ENCODE results near the gene CPHXL.

The CPHXL gene

DNA sequence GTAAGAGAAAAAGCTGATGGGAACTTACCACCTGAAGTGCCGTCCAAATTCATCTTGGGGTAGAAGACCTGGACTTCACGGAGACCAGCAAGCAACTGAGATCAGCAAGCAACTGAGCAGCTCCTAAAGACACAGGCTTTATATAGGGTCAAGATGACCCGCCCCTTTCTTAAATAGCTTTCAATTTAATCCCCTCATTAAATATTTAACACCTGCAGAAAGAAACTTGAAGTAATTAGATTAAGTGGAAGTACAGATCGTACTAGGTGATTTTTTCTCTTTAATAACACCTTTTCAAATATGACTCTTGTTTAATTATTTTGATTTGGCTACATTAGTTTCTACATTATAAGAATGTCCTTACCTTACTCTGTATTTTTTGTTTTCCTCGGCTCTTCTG is at the start of gene CPHXL:
TSS of gene CPHXL (minus strand) at position 101 of the 400 bp plus-strand sequence. CDS start at position 53, 48 bp downstream.
- TF ChIP-seq, protein P1, sequence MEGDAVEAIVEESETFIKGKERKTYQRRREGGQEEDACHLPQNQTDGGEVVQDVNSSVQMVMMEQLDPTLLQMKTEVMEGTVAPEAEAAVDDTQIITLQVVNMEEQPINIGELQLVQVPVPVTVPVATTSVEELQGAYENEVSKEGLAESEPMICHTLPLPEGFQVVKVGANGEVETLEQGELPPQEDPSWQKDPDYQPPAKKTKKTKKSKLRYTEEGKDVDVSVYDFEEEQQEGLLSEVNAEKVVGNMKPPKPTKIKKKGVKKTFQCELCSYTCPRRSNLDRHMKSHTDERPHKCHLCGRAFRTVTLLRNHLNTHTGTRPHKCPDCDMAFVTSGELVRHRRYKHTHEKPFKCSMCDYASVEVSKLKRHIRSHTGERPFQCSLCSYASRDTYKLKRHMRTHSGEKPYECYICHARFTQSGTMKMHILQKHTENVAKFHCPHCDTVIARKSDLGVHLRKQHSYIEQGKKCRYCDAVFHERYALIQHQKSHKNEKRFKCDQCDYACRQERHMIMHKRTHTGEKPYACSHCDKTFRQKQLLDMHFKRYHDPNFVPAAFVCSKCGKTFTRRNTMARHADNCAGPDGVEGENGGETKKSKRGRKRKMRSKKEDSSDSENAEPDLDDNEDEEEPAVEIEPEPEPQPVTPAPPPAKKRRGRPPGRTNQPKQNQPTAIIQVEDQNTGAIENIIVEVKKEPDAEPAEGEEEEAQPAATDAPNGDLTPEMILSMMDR (IDR thresholded peaks at IDR 0.05; ENCODE audit: insufficient read depth, low read length, poor library complexity, severe bottlenecking): no peak
- no peaks in the 10 kb centered on the region for H3K27me3 ChIP-seq (replicated peaks; ENCODE audit: control insufficient read depth, insufficient read depth, low read length)
- H3K4me3 ChIP-seq (replicated peaks; ENCODE audit: low read depth, low read length): no peak within 1 kb of the TSS
- no peaks in the 10 kb centered on the region for H3K36me3 ChIP-seq (ENCODE audit: control insufficient read depth, insufficient read depth, low read length)
- DNase-seq (ENCODE audit: extremely low read depth, insufficient read length): no peak

DNA sequence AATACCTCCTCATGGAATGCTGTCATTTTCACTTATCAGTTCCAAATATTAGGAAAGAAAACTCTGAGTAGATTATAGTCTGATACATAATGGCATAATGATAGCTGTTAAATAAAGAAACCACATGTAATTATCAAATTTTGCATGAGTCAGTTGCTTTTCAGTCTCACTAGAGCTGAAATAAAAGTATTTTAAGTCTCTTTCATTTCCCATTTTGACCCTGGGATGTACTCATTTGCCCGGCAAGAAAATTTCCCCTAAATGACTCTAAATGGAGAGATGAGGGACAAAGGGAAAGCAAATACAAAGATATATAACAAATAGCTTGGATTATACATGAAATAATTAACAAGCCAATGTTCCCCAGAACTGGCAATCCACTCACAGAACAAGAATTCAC is 47.9 kb upstream of the CPHXL start:
- DNase-seq (ENCODE audit: extremely low read depth, insufficient read length): no peak
- H3K27me3 ChIP-seq (replicated peaks; ENCODE audit: control insufficient read depth, insufficient read depth, low read length): no peaks in the 10 kb centered on the region
- TF ChIP-seq, protein P1 (IDR thresholded peaks at IDR 0.05; ENCODE audit: insufficient read depth, low read length, poor library complexity, severe bottlenecking): no peak
- no peak overlapping the region for H3K4me3 ChIP-seq (replicated peaks; ENCODE audit: low read depth, low read length)
- no peaks in the 10 kb centered on the region for H3K36me3 ChIP-seq (ENCODE audit: control insufficient read depth, insufficient read depth, low read length)

DNA sequence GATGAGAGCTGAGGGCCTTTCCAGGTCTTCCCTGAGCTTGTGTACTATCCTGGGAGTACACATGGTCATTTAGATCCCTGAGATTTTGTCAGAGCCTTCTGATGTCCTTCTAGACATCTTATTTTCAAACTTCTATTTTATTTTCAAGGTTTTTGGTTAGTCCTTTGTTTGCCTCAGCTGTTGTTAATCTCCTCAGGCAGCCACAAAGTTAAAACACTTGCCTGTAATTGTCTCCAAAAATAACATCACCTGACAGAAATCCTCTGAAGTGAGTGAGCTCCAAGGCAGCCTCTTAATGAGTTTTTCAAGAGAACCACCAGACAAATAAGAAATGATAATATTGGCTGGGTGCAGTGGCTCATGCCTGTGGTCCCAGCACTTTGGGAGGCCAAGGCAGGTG is 43.8 kb upstream of the CPHXL start:
- Histone ChIP-seq H3K27me3 (replicated peaks; ENCODE audit: control insufficient read depth, insufficient read depth, low read length) (no peaks in the 10 kb centered on the region), H3K4me3 (replicated peaks; ENCODE audit: low read depth, low read length) (no peak overlapping the region), H3K36me3 (ENCODE audit: control insufficient read depth, insufficient read depth, low read length) (no peaks in the 10 kb centered on the region)
- no peak for DNase-seq (ENCODE audit: extremely low read depth, insufficient read length)
- TF ChIP-seq, protein P1 (IDR thresholded peaks at IDR 0.05; ENCODE audit: insufficient read depth, low read length, poor library complexity, severe bottlenecking): no peak

DNA sequence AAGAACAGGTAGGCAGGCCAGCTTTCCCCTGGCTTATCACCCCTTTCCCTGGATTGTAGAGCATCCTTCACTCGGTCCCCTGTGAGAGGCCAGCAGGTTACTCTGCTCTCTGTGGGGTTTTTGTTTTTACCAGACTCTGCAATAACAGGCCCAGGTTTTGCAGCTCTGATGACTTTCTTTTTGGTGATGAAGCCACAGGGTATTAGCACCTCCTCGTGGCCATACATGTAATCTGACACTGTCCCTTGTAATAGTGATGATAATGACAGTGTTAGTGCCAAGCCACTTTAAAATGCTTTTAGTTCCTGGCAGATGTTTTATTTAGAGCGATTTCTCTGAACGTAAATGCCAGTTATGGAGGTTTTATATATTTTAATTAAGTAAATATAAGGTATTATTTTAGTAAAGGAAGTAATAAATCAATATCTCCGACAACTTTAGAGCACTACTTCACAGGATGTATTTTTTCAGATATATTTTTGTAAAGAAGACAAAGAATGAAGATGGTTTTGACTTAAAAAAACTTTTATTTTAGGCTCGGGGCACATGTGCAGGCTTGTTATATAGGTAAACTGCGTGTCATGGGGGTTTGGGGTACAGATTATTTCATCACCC is 38.0 kb upstream of the CPHXL start:
- H3K27me3 ChIP-seq (replicated peaks; ENCODE audit: control insufficient read depth, insufficient read depth, low read length): no peaks in the 10 kb centered on the region
- DNase-seq (ENCODE audit: extremely low read depth, insufficient read length): peak; percentile 18
- H3K4me3 ChIP-seq (replicated peaks; ENCODE audit: low read depth, low read length): no peak overlapping the region

DNA sequence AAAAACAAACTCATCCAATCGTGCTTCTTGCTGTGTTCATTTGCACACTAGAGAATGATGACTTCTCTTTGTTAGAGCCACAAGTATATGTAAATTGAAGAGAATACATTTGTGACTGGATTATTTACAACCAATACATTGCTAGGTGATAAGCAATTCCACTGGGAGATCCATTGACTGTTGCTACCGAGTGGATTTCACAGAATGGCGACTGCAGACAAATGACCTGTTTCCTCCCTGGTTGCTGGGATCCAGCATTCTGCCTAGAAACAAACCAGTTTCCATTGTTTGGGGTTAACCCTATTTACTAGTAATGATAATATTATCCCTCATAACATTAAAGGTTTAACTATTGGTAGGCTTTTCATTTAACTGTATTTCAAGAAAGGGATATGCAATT is 36.9 kb upstream of the CPHXL start:
- Histone ChIP-seq H3K36me3 (ENCODE audit: control insufficient read depth, insufficient read depth, low read length) (no peaks in the 10 kb centered on the region), H3K27me3 (replicated peaks; ENCODE audit: control insufficient read depth, insufficient read depth, low read length) (no peaks in the 10 kb centered on the region), H3K4me3 (replicated peaks; ENCODE audit: low read depth, low read length) (no peak overlapping the region)
- TF ChIP-seq, protein P1 (IDR thresholded peaks at IDR 0.05; ENCODE audit: insufficient read depth, low read length, poor library complexity, severe bottlenecking): no peak
- DNase-seq (ENCODE audit: extremely low read depth, insufficient read length): no peak

More for the DNA sequence above, 38.0 kb upstream of the CPHXL start:
- TF ChIP-seq, protein P1 (IDR thresholded peaks at IDR 0.05; ENCODE audit: insufficient read depth, low read length, poor library complexity, severe bottlenecking): peak; percentile 81
- no peaks in the 10 kb centered on the region for H3K36me3 ChIP-seq (ENCODE audit: control insufficient read depth, insufficient read depth, low read length)

DNA sequence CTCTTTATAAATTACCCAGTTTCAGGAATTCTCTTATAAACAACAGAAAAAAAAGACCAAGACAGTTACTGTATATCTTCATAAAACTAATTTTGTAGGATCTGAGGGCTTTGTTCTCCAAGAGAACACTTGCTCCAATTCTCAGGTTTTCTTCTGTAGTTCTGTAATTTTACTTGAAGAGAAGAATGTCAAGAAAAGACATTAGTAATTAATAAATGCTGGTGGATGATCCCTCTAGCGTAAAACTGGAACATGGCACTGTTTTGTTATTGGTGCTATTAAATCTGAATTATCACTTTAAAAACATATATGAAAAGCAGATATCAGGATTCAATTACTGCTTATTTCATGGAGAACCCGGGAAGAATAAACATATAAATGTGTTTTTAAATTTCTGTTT is 36.5 kb upstream of the CPHXL start:
- no peak for DNase-seq (ENCODE audit: extremely low read depth, insufficient read length)
- Histone ChIP-seq H3K27me3 (replicated peaks; ENCODE audit: control insufficient read depth, insufficient read depth, low read length) (no peaks in the 10 kb centered on the region), H3K36me3 (ENCODE audit: control insufficient read depth, insufficient read depth, low read length) (no peaks in the 10 kb centered on the region), H3K4me3 (replicated peaks; ENCODE audit: low read depth, low read length) (no peak overlapping the region)
- TF ChIP-seq, protein P1 (IDR thresholded peaks at IDR 0.05; ENCODE audit: insufficient read depth, low read length, poor library complexity, severe bottlenecking): no peak
